Activated CD8-positive, alpha-beta memory T cell treated with anti-CD3 and anti-CD28 coated beads, Interleukin-2, amount 50 U/mL, for 1 hour (primary cell): ENCODE data around the gene COA1.

Experiments used
- DNase-seq: peaks from one replicate; pipeline ENCODE4 v3.0.0-alpha.2; 2020; ENCODE audit errors: extremely low read depth

Gene COA1

DNA sequence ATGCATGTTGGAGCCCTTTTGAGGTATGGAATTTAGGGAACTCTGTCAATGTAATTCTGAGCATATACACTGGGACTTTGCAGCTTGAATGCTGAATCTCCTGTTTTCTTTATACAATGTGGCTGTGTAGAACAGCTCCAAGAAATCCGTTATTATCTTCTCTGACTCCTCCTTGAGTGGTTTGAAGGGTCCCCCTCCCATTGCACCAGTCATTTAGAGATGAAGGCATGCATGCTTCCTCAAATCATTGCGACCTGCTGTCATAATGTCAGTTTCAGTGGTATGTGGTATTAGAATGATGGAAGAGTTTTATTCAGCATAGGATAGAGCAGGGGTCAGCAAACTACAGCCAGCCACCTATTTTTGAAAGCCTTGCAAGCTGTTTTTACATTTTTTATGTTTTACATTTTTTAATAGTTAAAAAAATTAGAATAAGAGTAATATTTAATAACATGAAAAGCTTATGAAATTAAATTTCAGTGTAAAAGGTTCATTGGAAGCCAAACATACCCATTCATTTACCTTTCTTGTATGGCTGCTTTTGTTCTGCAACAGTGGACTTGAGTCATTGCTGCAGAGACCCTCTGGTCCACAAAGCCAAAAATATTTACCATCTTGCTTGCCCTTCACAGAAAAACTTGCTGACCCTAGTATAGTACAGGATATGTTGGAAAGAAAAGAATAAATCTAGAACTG, 138.3 kb downstream of the COA1 start:
- no peak for DNase-seq

DNA sequence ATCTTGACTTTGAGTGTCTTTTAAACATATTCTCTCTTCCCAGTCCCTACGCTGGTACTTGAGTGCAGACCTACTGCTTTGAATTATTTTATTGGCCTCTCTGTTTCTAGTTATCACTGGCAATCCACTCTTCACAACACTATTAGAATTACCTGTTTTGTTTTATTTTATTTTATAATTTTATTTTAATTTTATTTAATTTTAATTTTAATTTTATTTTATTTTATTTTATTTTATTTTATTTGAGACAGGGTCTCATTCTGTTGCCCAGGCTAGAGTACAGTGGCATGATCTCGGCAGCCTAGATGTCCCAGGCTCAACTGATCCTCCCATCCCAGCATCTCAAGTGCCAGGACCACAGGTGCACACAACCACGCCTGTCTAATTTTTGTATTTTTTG, 139.6 kb downstream of the COA1 start:
- no peak for DNase-seq
